IMR-90 (cell line): ENCODE data around the gene NDUFAF8. TPM values are rescaled to one million over a fixed set of nuclear protein-coding genes. Genes with fewer than 3 reads are reported as not detected.

ENCODE experiments used
- ATAC-seq: fragments of 200-7000 bp; cut with Tn5 transposase; 2 replicates; pipeline ENCODE4 v1.9.1; 2020; ENCODE audit warnings: low read depth, mild to moderate bottlenecking, moderate library complexity
- BruUV-seq: library from RNA; stranded (reverse); fragments of 400-500 nt; replicated peaks from 2 replicates; lab custom pipeline; 2021; lab: Mats Ljungman, UMichigan
- CTCF ChIA-PET: fragments of 300-600 bp; formaldehyde crosslinking; extraction: SDS; loops from one replicate; lab custom pipeline; 2021; ENCODE audit warnings: antibody characterized with exemption; lab: Yijun Ruan, JAX
- POLR2A ChIA-PET: fragments of 300-600 bp; sonication (Branson Sonifier 250); formaldehyde crosslinking; loops from one replicate; lab custom pipeline; 2022; ENCODE audit warnings: antibody characterized with exemption; ENCODE audit not compliant: unreplicated experiment; lab: Charles Lee
- DNase-seq: peaks from one replicate; pipeline ENCODE4 v3.0.0; 2013
- H2AFZ ChIP-seq: replicated peaks from 2 replicates; pipeline ENCODE3; 2013; ENCODE audit warnings: low read length, mild to moderate bottlenecking; ENCODE audit not compliant: poor library complexity
- H2AK5ac ChIP-seq: 2 replicates; pipeline ENCODE4 v1.6.1; 2013; ENCODE audit warnings: low read depth, low read length, inconsistent platforms
- H2AK9ac ChIP-seq: replicated peaks from 2 replicates; pipeline ENCODE3; 2013; ENCODE audit warnings: mild to moderate bottlenecking, low read depth, low read length, moderate library complexity; ENCODE audit not compliant: poor library complexity
- H2BK120ac ChIP-seq: 2 replicates; pipeline ENCODE4 v1.6.1; 2013; ENCODE audit warnings: low read depth, low read length, inconsistent platforms
- H2BK15ac ChIP-seq: 3 replicates; pipeline ENCODE4 v1.6.1; 2013; ENCODE audit warnings: low read depth, low read length, inconsistent platforms
- H2BK20ac ChIP-seq: 2 replicates; pipeline ENCODE4 v1.6.1; 2013; ENCODE audit warnings: low read depth, mild to moderate bottlenecking, inconsistent platforms, low read length, moderate library complexity
- H2BK5ac ChIP-seq: 2 replicates; pipeline ENCODE4 v1.6.1; 2013; ENCODE audit warnings: mild to moderate bottlenecking, low read depth, low read length, inconsistent platforms; ENCODE audit not compliant: poor library complexity, severe bottlenecking
- H3K14ac ChIP-seq: replicated peaks from 2 replicates; pipeline ENCODE4 v1.6.1; 2013; ENCODE audit warnings: low read depth, low read length, inconsistent platforms
- H3K18ac ChIP-seq: 2 replicates; pipeline ENCODE4 v1.6.1; 2013; ENCODE audit warnings: low read depth, low read length, control low read depth
- H3K23ac ChIP-seq: 2 replicates; pipeline ENCODE4 v1.6.1; 2013; ENCODE audit warnings: low read depth, low read length, inconsistent platforms
- H3K27ac ChIP-seq: 2 replicates; pipeline ENCODE4 v1.5.1; 2013; ENCODE audit warnings: mild to moderate bottlenecking, control low read depth, low read length; ENCODE audit not compliant: insufficient read depth
- H3K27me3 ChIP-seq: 2 replicates; pipeline ENCODE4 v1.6.1; 2013; ENCODE audit warnings: low read length; ENCODE audit not compliant: control insufficient read depth, insufficient read depth
- H3K36me3 ChIP-seq: 2 replicates; pipeline ENCODE4 v1.6.1; 2013; ENCODE audit warnings: low read length, mixed read lengths; ENCODE audit not compliant: control insufficient read depth, insufficient read depth
- H3K4ac ChIP-seq: 2 replicates; pipeline ENCODE4 v1.6.1; 2013; ENCODE audit warnings: low read depth, low read length, inconsistent platforms
- H3K4me1 ChIP-seq: 2 replicates; pipeline ENCODE4 v1.6.1; 2013; ENCODE audit warnings: low read length, mixed read lengths; ENCODE audit not compliant: control insufficient read depth, insufficient read depth
- H3K4me2 ChIP-seq: 2 replicates; pipeline ENCODE4 v1.6.1; 2013; ENCODE audit warnings: low read depth, mild to moderate bottlenecking, control low read depth, low read length, moderate library complexity
- H3K4me3 ChIP-seq: 2 replicates; pipeline ENCODE4 v1.5.1; 2013; ENCODE audit warnings: low read depth, mild to moderate bottlenecking, control low read depth, low read length, moderate library complexity; ENCODE audit not compliant: insufficient read depth
- H3K56ac ChIP-seq: 2 replicates; pipeline ENCODE4 v1.6.1; 2013; ENCODE audit warnings: low read length, inconsistent platforms; ENCODE audit not compliant: insufficient read depth; ENCODE audit errors: extremely low read depth
- H3K79me1 ChIP-seq, 2 experiments: 2 replicates each; pipeline ENCODE4 v1.6.1; 2013; ENCODE audit warnings: low read length in 2 of 2, inconsistent platforms in 1 of 2, low read depth in 1 of 2
- H3K9ac ChIP-seq: 2 replicates; pipeline ENCODE4 v1.6.1; 2013; ENCODE audit warnings: low read depth, low read length, control low read depth
- H3K9me1 ChIP-seq: 2 replicates; pipeline ENCODE4 v1.6.1; 2013; ENCODE audit warnings: low read length, inconsistent platforms; ENCODE audit not compliant: insufficient read depth
- H3K9me3 ChIP-seq: 2 replicates; pipeline ENCODE4 v1.6.1; 2013; ENCODE audit warnings: low read length; ENCODE audit not compliant: control insufficient read depth, insufficient read depth
- H4K20me1 ChIP-seq: 2 replicates; pipeline ENCODE4 v1.6.1; 2013; ENCODE audit warnings: low read length, inconsistent platforms; ENCODE audit not compliant: insufficient read depth
- H4K5ac ChIP-seq: 2 replicates; pipeline ENCODE4 v1.6.1; 2013; ENCODE audit warnings: mild to moderate bottlenecking, low read depth, low read length, control low read depth
- H4K8ac ChIP-seq, 2 experiments: 2 replicates each; pipeline ENCODE4 v1.6.1; 2013; ENCODE audit warnings: low read depth in 2 of 2, low read length in 2 of 2, control low read depth in 1 of 2, inconsistent platforms in 1 of 2
- H4K91ac ChIP-seq: 2 replicates; pipeline ENCODE4 v1.6.1; 2013; ENCODE audit warnings: low read depth, low read length, inconsistent platforms; ENCODE audit not compliant: insufficient read depth
- BHLHE40 ChIP-seq: fragments of 150-350 bp; IDR thresholded peaks from 2 replicates; pipeline ENCODE4 v1.6.1; 2016; ENCODE audit warnings: mild to moderate bottlenecking, low read depth, low read length
- CEBPB ChIP-seq: IDR thresholded peaks from 2 replicates; pipeline ENCODE4 v1.6.1; 2012; ENCODE audit warnings: low read depth, low read length, improper control_type of control experiment
- CHD1 ChIP-seq: IDR thresholded peaks from 2 replicates; pipeline ENCODE4 v1.6.1; 2012; ENCODE audit warnings: low read depth, low read length, improper control_type of control experiment
- CTCF ChIP-seq: conservative IDR thresholded peaks from 2 replicates; pipeline ENCODE4 v1.5.1; 2012; ENCODE audit warnings: mild to moderate bottlenecking, low read depth, low read length, improper control_type of control experiment
- MXI1 ChIP-seq: IDR thresholded peaks from 2 replicates; pipeline ENCODE4 v1.6.1; 2012; ENCODE audit warnings: low read depth, mild to moderate bottlenecking, low read length, moderate library complexity, borderline replicate concordance
- NFE2L2 ChIP-seq: fragments of 150-350 bp; IDR thresholded peaks from 2 replicates; pipeline ENCODE4 v1.6.1; 2016; ENCODE audit warnings: low read depth, mild to moderate bottlenecking, low read length
- POLR2A ChIP-seq: IDR thresholded peaks from 2 replicates; pipeline ENCODE4 v1.6.1; 2012; ENCODE audit warnings: mild to moderate bottlenecking, low read depth, low read length
- RAD21 ChIP-seq: IDR thresholded peaks from 2 replicates; pipeline ENCODE4 v1.6.1; 2012; ENCODE audit warnings: low read length, improper control_type of control experiment
- RCOR1 ChIP-seq: IDR thresholded peaks from 2 replicates; pipeline ENCODE4 v1.6.1; 2012; ENCODE audit warnings: mild to moderate bottlenecking, low read length, improper control_type of control experiment; ENCODE audit not compliant: insufficient replicate concordance
- WGBS, 2 experiments: methylation state at CpG; one replicate each; pipeline versions ENCODE4 v1.1.5 to v1.1.7; 2013; ENCODE audit warnings: missing lambda C conversion rate in 2 of 2; ENCODE audit not compliant: insufficient read length in 1 of 2; ENCODE audit errors: extremely low coverage in 2 of 2; 5-methylcytosine and 5-hydroxymethylcytosine counted together
- dilution Hi-C: fragments of 300-500 bp; cut with HindIII; formaldehyde crosslinking; loops from one replicate; pipeline ENCODE4 v1.14.3; 2018; ENCODE audit warnings: low sequenced_read_pairs; ENCODE audit not compliant: unreplicated experiment
- in situ Hi-C: fragments of 300-500 bp; cut with MboI; formaldehyde crosslinking; loops from 3 replicates; pipeline ENCODE4 v1.14.3; 2019; ENCODE audit warnings: low sequenced_read_pairs, inconsistent platforms, mixed read lengths
- intact Hi-C: fragments of 100-400 bp; cut with micrococcal nuclease; formaldehyde crosslinking; loops from 2 replicates; pipeline ENCODE4 v1.10.0; 2022
- polyA plus RNA-seq, 3 experiments: library from polyadenylated mRNA; depleted of rRNA; stranded (reverse); fragments of >200 nt; gene quantifications; 2 replicates each; pipeline ENCODE4 v1.2.3, GENCODE V29; 2012; ENCODE audit warnings: low replicate concordance in 1 of 3
- total RNA-seq: library from RNA; depleted of rRNA; stranded (reverse); fragments of >200 nt; gene quantifications from 2 replicates; pipeline ENCODE4 v1.2.3, GENCODE V29; 2012
- TF ChIP-seq, protein P1 (sequence below): fragments of 150-350 bp; IDR thresholded peaks from 2 replicates; pipeline ENCODE4 v1.6.1; 2016; ENCODE audit warnings: low read depth, mild to moderate bottlenecking, low read length, moderate library complexity, borderline replicate concordance

NDUFAF8 gene
- total and polyA plus RNA-seq, 2 of the 4 experiments (the other 2 are of a cell fraction), result 11.1 to 65.0 TPM

GRCh38 chr17:81270279-81270678 lies 31.2 kb downstream of the NDUFAF8 start:
- Histone ChIP-seq H3K9ac (no peak overlapping the region), H3K9me3 (no peaks in the 10 kb centered on the region), H3K36me3 (peaks cover 65% of the 10 kb centered on the region), H2AK5ac (no peak overlapping the region), H3K9me1 (peaks cover 5% of the 10 kb centered on the region; the same call in 1 of the 2 replicates), H3K4me2 (no peak overlapping the region), H4K20me1 (no peaks in the 10 kb centered on the region), H3K18ac (no peak overlapping the region), H3K14ac (no peak overlapping the region), H3K56ac (no peak overlapping the region), H4K8ac (no peak overlapping the region), H3K4ac (no peak overlapping the region), H2AFZ (no peak overlapping the region), H3K79me1 (peaks cover 0 to 16% of the 10 kb centered on the region in 2 experiments; a peak in 3 of 4 replicates), H3K4me3 (no peak overlapping the region), H4K5ac (no peak overlapping the region), H3K23ac (no peak overlapping the region), H3K4me1 (no peaks in the 10 kb centered on the region), H2BK15ac (no peak overlapping the region), H2AK9ac (no peak overlapping the region), H3K27ac (no peak overlapping the region), H2BK20ac (no peak overlapping the region), H3K27me3 (no peaks in the 10 kb centered on the region), H2BK120ac (no peak overlapping the region), H2BK5ac (no peak overlapping the region), H4K91ac (no peak overlapping the region)
- in situ Hi-C loops, result no loop called here
- DNase-seq (no peak), ATAC-seq (no peak)
- ChIA-PET CTCF (no interaction called here), POLR2A (no interaction called here)
- intact Hi-C loops, result no loop called here
- BruUV-seq, result no TSS peak
- dilution Hi-C loops, result no loop called here
- no peak for TF ChIP-seq CHD1
- TF ChIP-seq POLR2A, result no peak
- TF ChIP-seq RCOR1, result no peak
- no peak for TF ChIP-seq NFE2L2
- TF ChIP-seq CTCF, result no peak
- TF ChIP-seq CEBPB, result no peak
- no peak for TF ChIP-seq MXI1
- TF ChIP-seq RAD21, result no peak
- TF ChIP-seq, protein P1, sequence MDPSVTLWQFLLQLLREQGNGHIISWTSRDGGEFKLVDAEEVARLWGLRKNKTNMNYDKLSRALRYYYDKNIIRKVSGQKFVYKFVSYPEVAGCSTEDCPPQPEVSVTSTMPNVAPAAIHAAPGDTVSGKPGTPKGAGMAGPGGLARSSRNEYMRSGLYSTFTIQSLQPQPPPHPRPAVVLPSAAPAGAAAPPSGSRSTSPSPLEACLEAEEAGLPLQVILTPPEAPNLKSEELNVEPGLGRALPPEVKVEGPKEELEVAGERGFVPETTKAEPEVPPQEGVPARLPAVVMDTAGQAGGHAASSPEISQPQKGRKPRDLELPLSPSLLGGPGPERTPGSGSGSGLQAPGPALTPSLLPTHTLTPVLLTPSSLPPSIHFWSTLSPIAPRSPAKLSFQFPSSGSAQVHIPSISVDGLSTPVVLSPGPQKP, result no peak
- TF ChIP-seq BHLHE40, result no peak
- WGBS, 2 experiments, result 96% methylated on average over 10 of the region's 18 CpGs; no CpG with 5 or more reads in 1 of the 2 experiments
